Fibroblast of gingiva (primary cell): Measurements from ENCODE around the gene C7orf33.

ENCODE experiments used
- DNase-seq: peaks from one replicate; pipeline ENCODE4 v3.0.0-alpha.2; 2011; ENCODE audit warnings: low read depth

The C7orf33 gene

DNA sequence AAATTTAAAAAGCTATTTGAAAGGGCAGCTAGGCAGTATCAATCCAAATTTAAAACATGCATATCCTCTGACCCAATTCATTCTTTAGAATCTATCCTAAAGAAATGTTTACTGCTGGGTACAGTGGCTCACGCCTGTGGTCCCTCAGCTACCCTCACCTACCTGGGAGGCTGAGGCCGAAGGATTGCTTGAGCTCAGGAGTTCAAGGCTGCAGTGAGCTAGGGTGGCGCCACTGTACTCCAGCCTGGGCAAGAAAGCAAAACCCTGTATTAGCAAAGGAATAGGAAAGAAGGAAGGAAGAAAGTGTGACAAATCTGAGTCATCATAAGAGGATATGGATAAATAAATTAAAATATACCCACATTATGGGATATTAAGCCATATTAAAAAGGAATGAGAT, 36.3 kb downstream of the C7orf33 start:
- no peak for DNase-seq

DNA sequence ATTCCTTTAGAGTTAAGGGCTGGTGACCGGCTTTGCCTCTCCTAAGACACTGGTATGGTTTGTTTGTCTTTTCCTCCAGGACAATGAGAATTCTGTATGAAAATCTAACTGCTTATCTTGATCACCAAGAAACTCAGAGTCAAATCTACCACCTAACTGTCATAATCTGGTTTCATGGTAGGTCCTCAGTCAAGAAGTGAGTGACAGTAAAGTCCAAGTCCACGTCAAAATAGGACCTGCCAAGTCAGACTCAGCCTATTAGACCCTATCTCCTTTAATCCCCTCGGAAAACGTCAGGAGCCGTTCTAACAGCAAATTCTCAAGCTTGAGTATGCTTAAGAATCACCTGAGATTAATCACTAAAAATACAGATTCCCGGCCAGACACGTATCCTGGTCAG, 37.4 kb downstream of the C7orf33 start:
- no peak for DNase-seq

GRCh38 chr7:148630078-148630477, 39.5 kb downstream of the C7orf33 start:
- no peak for DNase-seq

GRCh38 chr7:148633761-148634160, 43.2 kb downstream of the C7orf33 start:
- no peak for DNase-seq

- DNase-seq, result no peak
These were observed 46.5 kb downstream of the C7orf33 start for GRCh38 chr7:148637094-148637493.

DNA sequence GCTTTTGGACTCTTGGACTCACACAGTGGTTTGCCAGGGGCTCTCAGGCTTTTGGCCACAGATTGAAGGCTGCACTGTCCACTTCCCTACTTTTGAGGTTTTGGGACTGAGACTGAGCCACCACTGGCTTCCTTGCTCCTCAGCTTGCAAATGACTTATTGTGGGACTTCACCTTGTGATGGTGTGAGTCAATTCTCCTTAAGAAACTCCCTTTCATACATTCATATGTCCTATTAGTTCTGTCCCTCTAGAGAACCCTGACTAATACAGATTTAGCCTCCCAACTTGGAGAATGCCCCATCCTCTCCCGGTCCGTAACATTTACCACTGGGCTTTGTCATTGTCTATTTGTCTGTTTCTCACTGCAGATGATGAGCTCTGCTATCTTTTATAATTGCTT, 55.3 kb downstream of the C7orf33 start:
- no peak for DNase-seq

DNA sequence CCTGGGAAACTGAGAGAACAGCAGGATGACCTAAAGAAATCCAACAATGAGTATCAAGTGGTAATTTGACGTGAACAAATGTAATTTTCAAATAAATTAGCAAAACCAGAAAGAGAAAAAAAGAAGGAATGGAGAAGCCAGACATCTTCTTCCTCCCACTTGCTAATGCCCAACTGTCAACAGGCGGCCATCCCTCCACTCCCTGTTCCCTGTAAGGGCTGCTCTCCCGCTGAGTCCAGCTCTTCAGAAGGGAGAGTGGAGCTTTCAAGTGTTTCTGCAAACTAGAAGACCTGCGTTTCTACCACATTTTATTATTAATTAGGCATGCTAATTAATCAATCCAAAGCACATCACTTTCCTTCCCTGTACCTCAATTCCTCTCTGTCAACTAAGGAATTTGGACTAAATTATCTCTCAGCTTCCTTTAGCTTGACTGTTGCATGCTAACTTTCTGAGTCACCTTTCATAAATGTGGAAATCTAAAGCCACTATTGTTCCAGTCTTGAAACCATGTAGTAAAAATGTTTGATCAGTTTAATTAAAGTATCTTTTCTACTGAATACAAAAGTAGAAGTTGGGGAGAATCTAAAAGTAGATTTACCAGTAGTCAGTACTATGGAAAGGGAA, 59.8 kb downstream of the C7orf33 start:
- DNase-seq, result no peak

DNA sequence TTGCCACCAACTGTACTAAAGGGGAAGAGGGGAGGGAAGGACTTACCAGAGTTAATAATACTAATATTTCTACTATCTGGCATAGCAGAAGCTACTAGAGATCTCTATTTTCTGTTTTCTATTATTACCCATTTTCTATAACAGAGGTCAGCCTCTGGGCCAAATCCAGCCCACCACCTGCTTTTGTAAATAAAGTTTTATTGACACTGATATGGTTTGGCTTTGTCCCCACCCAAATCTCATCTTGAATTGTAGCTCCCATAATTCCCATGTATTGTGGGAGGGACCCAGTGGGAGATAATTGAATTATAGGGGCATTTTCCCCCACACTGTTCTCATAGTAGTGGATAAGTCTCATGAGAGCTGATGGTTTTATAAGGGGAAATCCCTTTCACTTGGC, 62.2 kb downstream of the C7orf33 start:
- DNase-seq, result no peak

DNA sequence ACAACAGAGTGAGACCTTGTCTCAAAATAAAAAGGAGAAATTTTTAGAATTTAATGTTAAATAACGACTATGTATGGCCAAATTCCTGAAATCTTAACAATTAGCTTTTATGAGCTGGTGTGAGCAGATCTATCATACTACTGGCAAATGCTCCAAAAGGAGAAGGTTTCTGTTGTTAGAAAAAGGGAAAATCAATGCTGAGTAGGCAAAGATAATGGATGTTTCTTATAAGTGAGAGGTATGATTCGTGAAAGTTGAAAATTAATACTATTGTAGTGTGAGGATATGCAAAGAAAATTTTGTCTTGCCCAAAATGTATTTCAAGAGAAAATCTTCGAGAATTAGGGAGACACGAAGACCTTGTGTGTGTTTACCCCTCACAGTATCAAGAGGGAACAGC, 67.4 kb downstream of the C7orf33 start:
- DNase-seq, result no peak

GRCh38 chr7:148661471-148661870, 70.9 kb downstream of the C7orf33 start:
- no peak for DNase-seq

- no peak for DNase-seq
These were observed 72.1 kb downstream of the C7orf33 start for GRCh38 chr7:148662646-148663045.

DNA sequence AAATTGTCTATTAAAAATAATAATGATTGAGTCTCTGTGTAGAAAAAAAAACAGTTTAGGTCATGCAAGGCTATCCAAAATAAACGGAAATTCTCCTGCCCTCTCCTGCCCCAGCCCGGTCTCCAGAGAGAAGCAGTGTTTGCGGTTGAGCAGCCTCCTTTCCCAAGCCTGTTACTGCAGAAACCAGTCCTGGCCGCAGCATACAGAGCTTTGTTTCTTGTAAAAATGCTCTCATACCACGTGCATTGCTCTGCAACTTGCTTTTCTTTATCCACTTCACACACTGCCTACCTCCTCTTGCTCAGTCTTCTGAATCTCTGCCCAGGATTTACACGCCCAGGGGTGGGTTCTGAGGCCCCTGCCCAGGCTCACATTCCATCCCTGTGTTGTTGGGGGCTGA, 73.8 kb downstream of the C7orf33 start:
- DNase-seq, result peak; percentile 47

- DNase-seq, result no peak
These were observed 74.7 kb downstream of the C7orf33 start for GRCh38 chr7:148665221-148665620.
